Upper lobe of left lung (tissue), 6 donors: ENCODE results near the gene MSI2. TPM values are rescaled to one million over a fixed set of nuclear protein-coding genes. Genes with fewer than 3 reads are reported as not detected.

Experiments used
- ATAC-seq, 2 donors: fragments of 200-7000 bp; cut with Tn5 transposase; one replicate each; pipeline ENCODE4 v1.9.1; 2022; ENCODE audit warnings: mild to moderate bottlenecking in 2 of 2, moderate library complexity in 2 of 2; ENCODE audit not compliant: low FRiP score in 2 of 2
- DNase-seq, 2 donors: peaks; one replicate each; pipeline ENCODE4 v3.0.0-alpha.2; 2019 to 2020
- H3K27ac ChIP-seq, 4 donors: fragments of 200-600 bp; sonication (generic); one replicate each; pipeline ENCODE4 v1.5.1; 2016 to 2019
- H3K27me3 ChIP-seq, 4 donors: fragments of 200-600 bp; sonication (generic); one replicate each; pipeline ENCODE4 v1.5.1; 2017 to 2019
- H3K36me3 ChIP-seq, 4 donors: fragments of 200-600 bp; sonication (generic); one replicate each; pipeline ENCODE4 v1.5.1; 2016 to 2019
- H3K4me1 ChIP-seq, 4 donors: fragments of 200-600 bp; sonication (generic); one replicate each; pipeline ENCODE4 v1.5.1; 2018 to 2019
- H3K4me3 ChIP-seq, 4 donors: fragments of 200-600 bp; sonication (generic); one replicate each; pipeline ENCODE4 v1.5.1; 2017 to 2019; ENCODE audit warnings: mild to moderate bottlenecking in 2 of 4, moderate library complexity in 1 of 4
- H3K9me3 ChIP-seq, 4 donors: fragments of 200-600 bp; sonication (generic); one replicate each; pipeline ENCODE4 v1.5.1; 2018 to 2019
- EP300 ChIP-seq, 4 donors: sonication (generic); formaldehyde crosslinking; IDR thresholded peaks; one replicate each; pipeline ENCODE4 v1.5.1; 2017; ENCODE audit warnings: antibody characterized with exemption in 4 of 4, control low read depth in 2 of 4
- POLR2A ChIP-seq, 4 donors: fragments of 450-650 bp; IDR thresholded peaks; one replicate each; pipeline ENCODE4 v1.5.1; 2016 to 2017; ENCODE audit warnings: antibody characterized with exemption in 4 of 4, mild to moderate bottlenecking in 2 of 4
- POLR2AphosphoS5 ChIP-seq, 2 donors: sonication (generic); formaldehyde crosslinking; IDR thresholded peaks; one replicate each; pipeline ENCODE4 v1.5.1; 2017; ENCODE audit warnings: antibody characterized with exemption in 2 of 2
- WGBS, 2 donors: methylation state at CpG; one replicate each; pipeline ENCODE4 v1.1.5; 2017 to 2018; 5-methylcytosine and 5-hydroxymethylcytosine counted together
- total RNA-seq, 6 donors: library from RNA; depleted of rRNA in 4 of 6; stranded (reverse); fragments of >200 nt in 4 of 6; gene quantifications; one replicate each; pipeline versions ENCODE4 v1.1.0 to v1.2.1, GENCODE V29; 2016 to 2021
- TF ChIP-seq, protein P1 (sequence below), 6 experiments: fragments of 450-650 bp in 4 of 6; fragments of 200-600 bp in 2 of 6; sonication (generic) in 2 of 6; IDR thresholded peaks; one replicate each; pipeline ENCODE4 v1.5.1; 2016 to 2019; ENCODE audit warnings: antibody characterized with exemption in 6 of 6
- donor health status: DM: no; HTN: no; CAD: no; lungs with moderate emphysema.
- donor health status: DM: no; HTN: yes; CAD: no; lungs with severe emphysema.

Gene MSI2
- total RNA-seq, 6 donors from 2014 or later: 20.1 to 44.0 (median 32.2) TPM

DNA sequence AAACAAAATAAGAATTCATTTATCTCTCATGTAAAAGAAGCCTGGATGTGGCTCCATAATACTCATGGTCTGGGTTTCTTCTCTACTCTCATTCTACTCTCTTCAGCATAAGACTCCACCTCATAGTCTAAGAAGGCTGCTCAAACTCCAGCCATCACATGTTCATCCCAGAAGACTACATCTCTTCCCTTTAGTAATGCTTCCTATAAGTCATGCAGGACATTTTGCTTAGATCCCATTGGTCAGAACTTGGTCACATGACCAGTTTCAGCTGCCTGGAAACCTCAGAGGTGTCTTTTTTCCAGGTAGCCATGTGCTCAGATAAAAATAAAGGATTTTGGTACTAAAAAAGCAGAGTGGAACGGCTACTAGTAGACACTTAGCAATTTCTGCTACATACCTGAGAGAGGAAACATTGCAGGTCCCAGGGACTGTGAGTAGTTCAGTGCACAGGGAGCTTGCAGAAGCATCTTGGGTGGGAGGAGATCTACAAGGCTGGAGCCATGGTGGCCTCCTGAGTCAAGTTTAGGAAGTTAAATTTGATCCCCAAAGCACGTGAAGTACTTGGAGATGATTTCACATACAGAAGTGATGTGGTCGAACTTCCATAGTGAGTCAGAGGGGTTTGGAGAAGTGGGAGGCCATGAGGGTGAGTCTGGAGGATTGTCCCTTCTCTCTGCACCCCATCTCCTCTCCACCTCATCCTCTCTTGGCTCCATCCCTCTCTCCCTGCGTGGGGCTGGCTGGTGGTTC, 378.6 kb downstream of the MSI2 start:
- no peak for TF ChIP-seq POLR2AphosphoS5 (IDR thresholded peaks at IDR 0.05)
- Histone ChIP-seq H3K36me3 (no peaks in the 10 kb centered on the region), H3K4me3 (no peak overlapping the region), H3K27ac (no peak overlapping the region), H3K27me3 (no peaks in the 10 kb centered on the region), H3K9me3 (no peaks in the 10 kb centered on the region), H3K4me1 (no peaks in the 10 kb centered on the region)
- DNase-seq: no peak
- 75 to 89% methylated on average over 4 of the region's 4 CpGs for WGBS, 2 donors
- ATAC-seq: no peak

DNA sequence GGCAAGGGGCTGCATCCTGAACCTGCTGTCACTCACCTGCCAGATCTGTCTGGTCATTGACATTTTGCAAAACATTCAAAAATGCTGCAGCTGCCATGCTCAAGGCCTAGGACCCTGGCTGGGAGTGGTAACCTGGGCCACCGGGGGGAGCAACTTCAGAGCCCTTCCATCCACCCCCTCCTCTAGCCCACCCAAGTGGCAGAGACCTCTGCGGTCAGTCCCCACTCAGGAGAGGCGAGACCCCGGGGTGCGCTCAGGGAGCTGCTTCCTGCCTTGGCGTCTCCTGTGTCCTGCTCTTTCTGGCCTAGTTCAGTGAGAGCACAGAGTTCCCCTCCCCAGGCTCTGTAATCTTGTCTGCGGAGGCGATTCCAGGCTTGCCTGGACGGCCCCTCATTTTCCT, 380.0 kb downstream of the MSI2 start:
- no peak overlapping the region for H3K27ac ChIP-seq
- ATAC-seq: no peak
- WGBS, 2 donors: 87 to 90% methylated on average over 7 to 9 of the region's 9 CpGs
- TF ChIP-seq EP300 (IDR thresholded peaks at IDR 0.05): no peak
- no peaks in the 10 kb centered on the region for H3K9me3 ChIP-seq
- no peaks in the 10 kb centered on the region for H3K27me3 ChIP-seq
- no peaks in the 10 kb centered on the region for H3K36me3 ChIP-seq
- H3K4me1 ChIP-seq: no peaks in the 10 kb centered on the region
- no peak for DNase-seq
- H3K4me3 ChIP-seq: no peak overlapping the region

DNA sequence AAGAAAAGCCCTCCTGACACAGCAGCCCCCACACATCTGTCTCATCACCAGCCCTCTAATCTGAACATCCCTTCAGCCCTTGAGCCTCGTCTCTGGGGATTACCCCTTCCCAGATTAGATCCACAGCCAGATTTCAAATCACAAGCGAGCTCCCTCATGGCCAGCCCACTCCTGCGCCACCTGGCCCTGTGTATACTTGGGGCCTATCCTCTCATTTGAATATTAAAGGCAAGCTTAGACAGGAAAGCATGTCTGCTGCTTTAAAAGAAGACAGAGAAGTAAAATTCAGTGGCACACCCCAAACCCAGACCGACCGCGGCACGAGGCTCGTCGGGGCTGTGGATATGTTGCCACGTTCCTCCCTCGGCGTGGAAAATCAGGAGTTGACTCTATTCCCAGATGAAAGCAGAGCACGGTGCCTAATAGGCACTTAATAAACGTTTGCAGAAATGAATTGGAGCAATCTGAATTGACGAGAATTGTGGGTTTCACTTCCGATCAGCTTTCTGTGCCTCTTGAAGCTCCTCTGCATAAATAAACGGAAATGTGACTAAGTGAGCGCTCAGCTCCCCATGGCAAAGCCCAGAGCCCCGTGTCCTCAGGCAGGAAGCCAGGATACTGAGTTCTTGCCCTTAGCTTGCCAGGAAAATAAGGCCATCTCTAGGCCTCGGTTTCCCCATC, 380.8 kb downstream of the MSI2 start:
- TF ChIP-seq POLR2AphosphoS5 (IDR thresholded peaks at IDR 0.05) (no peak), EP300 (IDR thresholded peaks at IDR 0.05) (no peak), POLR2A (IDR thresholded peaks at IDR 0.05) (no peak)
- TF ChIP-seq, protein P1, sequence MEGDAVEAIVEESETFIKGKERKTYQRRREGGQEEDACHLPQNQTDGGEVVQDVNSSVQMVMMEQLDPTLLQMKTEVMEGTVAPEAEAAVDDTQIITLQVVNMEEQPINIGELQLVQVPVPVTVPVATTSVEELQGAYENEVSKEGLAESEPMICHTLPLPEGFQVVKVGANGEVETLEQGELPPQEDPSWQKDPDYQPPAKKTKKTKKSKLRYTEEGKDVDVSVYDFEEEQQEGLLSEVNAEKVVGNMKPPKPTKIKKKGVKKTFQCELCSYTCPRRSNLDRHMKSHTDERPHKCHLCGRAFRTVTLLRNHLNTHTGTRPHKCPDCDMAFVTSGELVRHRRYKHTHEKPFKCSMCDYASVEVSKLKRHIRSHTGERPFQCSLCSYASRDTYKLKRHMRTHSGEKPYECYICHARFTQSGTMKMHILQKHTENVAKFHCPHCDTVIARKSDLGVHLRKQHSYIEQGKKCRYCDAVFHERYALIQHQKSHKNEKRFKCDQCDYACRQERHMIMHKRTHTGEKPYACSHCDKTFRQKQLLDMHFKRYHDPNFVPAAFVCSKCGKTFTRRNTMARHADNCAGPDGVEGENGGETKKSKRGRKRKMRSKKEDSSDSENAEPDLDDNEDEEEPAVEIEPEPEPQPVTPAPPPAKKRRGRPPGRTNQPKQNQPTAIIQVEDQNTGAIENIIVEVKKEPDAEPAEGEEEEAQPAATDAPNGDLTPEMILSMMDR (IDR thresholded peaks at IDR 0.05): no peak
- no peaks in the 10 kb centered on the region for H3K36me3 ChIP-seq
- WGBS, 2 donors: 88 to 91% methylated on average over 20 of the region's 20 CpGs
- H3K27me3 ChIP-seq: no peaks in the 10 kb centered on the region
- no peak overlapping the region for H3K27ac ChIP-seq
- no peaks in the 10 kb centered on the region for H3K9me3 ChIP-seq
- H3K4me1 ChIP-seq: no peaks in the 10 kb centered on the region
- ATAC-seq (no peak), DNase-seq (peak in 1 of 2 donors; percentile 62)
- no peak overlapping the region for H3K4me3 ChIP-seq

DNA sequence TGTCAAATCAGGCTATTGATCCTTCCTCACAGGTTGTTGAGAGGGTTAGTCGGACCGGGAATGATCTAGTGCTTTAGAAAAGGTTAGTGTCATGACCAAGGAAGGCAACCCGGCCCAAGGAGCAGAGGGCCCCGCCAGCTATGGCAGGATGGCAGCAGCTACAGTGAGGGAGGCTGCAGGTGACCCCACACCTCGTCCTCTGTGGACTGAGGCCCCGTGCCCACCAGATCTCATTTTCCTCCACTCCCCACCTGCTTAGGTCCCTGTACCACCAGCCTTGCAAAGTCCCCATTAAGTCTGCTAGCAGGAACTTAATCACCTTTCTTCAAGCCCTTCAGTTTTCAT, 381.3 kb downstream of the MSI2 start:
- Histone ChIP-seq H3K27me3 (no peaks in the 10 kb centered on the region), H3K36me3 (no peaks in the 10 kb centered on the region), H3K27ac (no peak overlapping the region), H3K4me3 (no peak overlapping the region), H3K4me1 (no peaks in the 10 kb centered on the region), H3K9me3 (no peaks in the 10 kb centered on the region)
- TF ChIP-seq EP300 (IDR thresholded peaks at IDR 0.05): no peak
- no peak for TF ChIP-seq POLR2AphosphoS5 (IDR thresholded peaks at IDR 0.05)
- TF ChIP-seq POLR2A (IDR thresholded peaks at IDR 0.05): no peak
- TF ChIP-seq, protein P1 (IDR thresholded peaks at IDR 0.05): no peak
- ATAC-seq (no peak), DNase-seq (no peak)
- WGBS, 2 donors: 94 to 95% methylated on average over 6 of the region's 6 CpGs

DNA sequence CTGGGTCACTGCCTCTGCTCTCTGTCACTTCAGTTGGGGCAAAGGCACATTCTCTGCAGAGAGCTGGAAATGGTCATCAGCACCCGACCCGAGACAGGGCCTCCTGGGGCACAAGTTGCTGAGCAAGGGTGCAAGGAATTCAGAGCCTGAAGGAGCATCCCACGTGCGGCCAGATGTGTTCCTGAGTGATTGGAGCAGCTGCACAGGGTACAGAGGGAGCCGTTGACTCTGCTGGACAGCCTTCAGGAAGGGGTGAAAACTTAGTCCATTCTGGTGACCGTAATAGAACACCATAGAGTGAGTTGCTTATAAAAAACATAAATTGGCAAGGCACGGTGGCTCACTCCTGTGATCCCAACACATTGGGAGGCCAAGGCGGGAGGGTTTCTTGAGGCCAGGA, 382.0 kb downstream of the MSI2 start:
- H3K9me3 ChIP-seq: no peaks in the 10 kb centered on the region
- WGBS, 2 donors: 93 to 98% methylated on average over 8 of the region's 8 CpGs
- no peak for TF ChIP-seq POLR2AphosphoS5 (IDR thresholded peaks at IDR 0.05)
- TF ChIP-seq POLR2A (IDR thresholded peaks at IDR 0.05): no peak
- no peak for TF ChIP-seq EP300 (IDR thresholded peaks at IDR 0.05)
- TF ChIP-seq, protein P1 (IDR thresholded peaks at IDR 0.05): no peak
- ATAC-seq (no peak), DNase-seq (no peak)
- no peak overlapping the region for H3K4me3 ChIP-seq
- no peak overlapping the region for H3K27ac ChIP-seq
- no peaks in the 10 kb centered on the region for H3K27me3 ChIP-seq
- H3K4me1 ChIP-seq: no peaks in the 10 kb centered on the region
- no peaks in the 10 kb centered on the region for H3K36me3 ChIP-seq

DNA sequence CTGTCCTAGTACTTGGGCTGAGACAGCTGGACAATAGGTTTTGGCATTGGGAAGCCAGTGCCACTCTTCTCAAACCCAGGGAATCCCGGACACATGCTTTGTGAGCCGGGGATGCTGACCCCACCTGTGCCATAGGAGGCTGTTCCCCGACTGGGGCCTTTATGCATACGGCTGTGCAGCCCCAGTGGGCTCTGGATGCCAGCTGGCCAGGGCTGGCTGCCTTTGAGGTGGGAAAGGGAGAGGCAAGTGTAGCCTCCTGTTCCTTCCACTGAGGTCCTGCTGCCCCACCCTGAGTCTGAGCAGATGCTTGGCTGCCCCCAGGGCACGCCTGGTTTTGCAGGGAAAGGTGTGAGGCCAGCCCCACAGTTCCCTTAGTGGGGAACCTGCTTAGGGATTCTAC, 383.1 kb downstream of the MSI2 start:
- TF ChIP-seq POLR2A (IDR thresholded peaks at IDR 0.05): no peak
- TF ChIP-seq EP300 (IDR thresholded peaks at IDR 0.05): no peak
- TF ChIP-seq, protein P1 (IDR thresholded peaks at IDR 0.05): no peak
- TF ChIP-seq POLR2AphosphoS5 (IDR thresholded peaks at IDR 0.05): no peak
- no peak overlapping the region for H3K27ac ChIP-seq
- DNase-seq (no peak), ATAC-seq (no peak)
- WGBS, 2 donors: 94% methylated on average over 3 to 5 of the region's 5 CpGs
- H3K9me3 ChIP-seq: no peaks in the 10 kb centered on the region
- H3K4me3 ChIP-seq: no peak overlapping the region
- H3K4me1 ChIP-seq: no peaks in the 10 kb centered on the region
- H3K27me3 ChIP-seq: no peaks in the 10 kb centered on the region
- H3K36me3 ChIP-seq: no peaks in the 10 kb centered on the region
